Forelimb muscle (tissue), 1 donor: ENCODE data around the gene MMP15. TPM values are rescaled to one million over a fixed set of nuclear protein-coding genes. Genes with fewer than 3 reads are reported as not detected.

Experiments
- DNase-seq: peaks from one replicate; pipeline ENCODE4 v3.0.0-alpha.2; 2013; ENCODE audit warnings: low read depth
- polyA plus RNA-seq: library from polyadenylated mRNA; unstranded; fragments of 120-200 nt; gene quantifications from one replicate; pipeline ENCODE4 v1.2.1, GENCODE V29; 2013; ENCODE audit not compliant: insufficient read length

The MMP15 gene
- polyA plus RNA-seq, 1 donor = 24.4 TPM

DNA sequence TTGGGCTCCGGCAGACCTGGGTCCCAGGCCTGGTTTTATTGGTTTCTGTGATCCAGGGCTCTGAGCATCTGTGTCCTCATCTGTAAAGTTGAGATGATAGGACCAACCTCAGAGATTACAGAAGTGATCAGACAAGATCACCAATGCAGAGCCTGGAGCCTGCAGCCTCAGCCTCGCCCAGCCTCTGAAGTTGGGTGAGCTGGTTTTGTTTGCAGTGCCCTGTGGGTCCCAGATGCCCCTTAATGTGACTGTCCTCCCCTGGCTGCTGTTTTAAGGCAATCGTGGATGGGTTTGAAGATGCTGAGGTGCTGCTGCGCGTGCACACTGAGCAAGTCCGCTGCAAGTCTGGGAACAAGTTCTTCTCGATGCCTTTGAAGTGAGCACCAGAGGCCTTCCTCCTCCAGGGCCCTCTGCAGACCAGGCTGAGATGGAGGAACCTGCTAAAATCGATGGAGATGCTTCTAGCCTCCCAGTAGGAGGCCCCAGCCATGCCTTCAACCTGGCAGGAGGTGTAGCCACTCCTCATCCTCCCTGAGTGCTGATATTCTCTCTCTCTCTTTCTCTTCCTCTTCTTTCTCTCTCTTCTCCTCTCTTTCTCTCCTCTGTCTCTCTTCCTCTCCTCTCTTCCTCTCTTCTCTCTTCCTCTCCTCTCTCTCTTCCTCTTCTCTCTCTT, 5.6 kb upstream of the MMP15 start:
- no peak for DNase-seq

DNA sequence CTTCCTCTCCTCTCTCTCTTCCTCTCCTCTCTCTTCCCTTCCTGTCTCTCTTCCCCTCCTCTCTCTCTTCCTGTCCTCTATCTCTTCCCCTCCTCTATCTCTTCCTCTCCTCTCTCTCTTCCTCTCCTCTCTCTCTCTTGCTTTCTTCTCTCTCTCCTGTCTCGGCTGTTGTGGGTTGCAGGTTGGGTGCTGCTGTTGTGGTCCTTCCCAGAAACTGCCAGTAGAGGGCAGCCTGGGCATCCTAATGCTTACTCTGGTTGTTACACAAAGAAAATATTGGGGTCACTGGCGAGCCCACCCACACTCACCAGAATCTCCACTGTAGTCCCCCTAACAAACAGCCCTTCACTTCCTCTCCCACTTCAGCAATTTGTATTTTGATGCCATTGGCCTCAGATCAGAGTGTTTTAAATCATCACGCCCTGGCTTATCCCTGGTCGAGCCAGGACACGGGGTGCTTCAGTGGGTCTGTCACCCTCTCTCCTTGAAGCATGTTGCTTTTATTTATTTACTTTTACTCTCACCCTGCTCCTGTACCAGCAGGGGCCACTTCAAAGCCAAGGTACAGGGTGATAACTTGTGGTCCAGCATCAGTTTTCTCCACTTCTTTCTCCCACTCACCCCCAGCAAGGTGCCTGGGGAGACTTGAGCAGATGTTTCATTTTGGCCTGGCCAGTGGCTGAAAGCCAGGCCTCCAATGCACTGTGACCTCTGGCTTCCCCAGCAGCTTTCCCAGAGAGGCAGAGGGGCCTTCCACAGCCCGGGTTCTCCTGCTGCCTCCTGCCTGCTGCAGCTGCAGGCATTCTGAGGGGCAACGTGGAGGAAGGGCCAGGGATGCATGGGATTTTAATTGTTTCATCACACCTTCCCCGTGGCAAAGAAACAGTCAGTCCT, 4.7 kb upstream of the MMP15 start:
- no peak for DNase-seq

DNA sequence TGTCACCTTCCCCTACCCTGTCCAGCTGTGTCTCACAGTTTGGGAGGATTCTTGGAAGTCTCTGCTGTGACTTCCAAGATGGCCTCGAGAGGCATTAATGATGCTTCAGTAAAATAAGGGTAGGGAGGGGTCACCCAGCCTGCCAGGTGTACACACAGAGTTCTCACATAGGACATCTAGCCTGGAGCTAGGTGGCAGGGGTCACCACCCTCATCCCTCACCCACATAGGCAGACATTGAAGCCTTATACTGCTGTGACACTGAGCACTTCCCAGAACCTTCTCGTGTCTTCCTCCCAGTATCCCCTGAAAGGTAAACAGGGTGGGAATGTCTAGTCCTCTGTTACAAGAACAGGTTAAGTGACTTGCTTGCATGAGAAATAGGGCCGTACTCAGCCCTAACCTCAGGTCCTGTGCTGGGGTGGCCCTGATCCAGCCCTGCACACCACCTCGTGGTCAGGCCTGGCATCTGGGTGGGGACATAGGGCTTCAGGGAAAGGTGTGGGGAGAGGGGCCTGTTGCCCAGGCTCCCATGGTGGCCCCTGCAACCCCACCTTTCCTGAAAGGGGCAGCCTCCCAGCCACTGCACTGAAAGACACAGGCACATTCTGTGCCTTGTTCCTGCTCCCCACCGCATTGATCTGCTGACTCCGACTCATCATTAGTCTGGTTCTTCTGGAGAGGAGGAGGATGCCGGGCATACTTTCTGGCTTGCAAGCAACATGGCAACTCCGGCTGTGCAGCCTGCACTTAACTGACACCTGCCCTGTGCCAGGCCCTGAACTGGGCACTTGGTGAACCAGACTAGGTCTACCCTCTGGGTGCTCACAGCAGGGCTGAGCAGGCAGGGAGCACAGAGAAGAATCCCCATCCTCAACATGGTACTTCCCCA, 3.6 kb upstream of the MMP15 start:
- DNase-seq = no peak

DNA sequence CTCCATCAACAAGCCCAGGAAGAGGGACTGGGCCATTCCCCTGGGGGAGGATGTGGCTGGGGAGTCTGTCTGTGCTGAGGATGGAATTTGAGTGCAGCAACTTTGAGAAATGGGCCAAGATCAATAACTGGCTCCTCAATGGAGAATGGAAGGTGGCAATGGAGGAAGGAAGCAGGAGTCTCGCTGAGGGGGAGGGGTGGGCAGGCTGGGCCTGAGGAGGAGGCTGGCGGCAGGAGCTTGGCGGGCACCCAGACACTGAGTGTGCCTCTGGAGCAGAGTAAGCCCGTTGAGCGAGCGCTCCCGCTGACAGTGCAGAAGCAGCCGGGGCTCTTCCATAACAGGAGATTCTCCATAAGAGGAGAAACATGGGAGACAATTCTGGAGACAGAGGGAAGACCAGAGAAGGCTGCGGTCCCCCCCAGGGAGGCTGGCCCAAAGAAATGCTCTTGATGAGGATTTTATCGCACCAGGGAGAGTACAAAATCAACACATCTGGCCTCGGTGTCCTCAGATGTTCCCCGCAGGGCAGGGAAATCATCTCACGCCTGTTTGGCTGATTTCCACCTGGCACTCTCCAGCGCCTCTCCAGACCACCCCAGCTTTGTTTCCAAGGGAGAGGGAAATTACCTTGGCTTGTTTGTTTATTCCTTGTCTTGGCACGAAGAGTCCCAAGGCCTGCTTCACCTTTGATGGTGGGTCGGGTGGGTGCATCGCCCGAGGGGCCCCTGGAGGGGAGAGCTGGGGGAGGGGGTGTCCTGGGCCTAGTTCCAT, 2.8 kb upstream of the MMP15 start:
- DNase-seq = no peak

DNA sequence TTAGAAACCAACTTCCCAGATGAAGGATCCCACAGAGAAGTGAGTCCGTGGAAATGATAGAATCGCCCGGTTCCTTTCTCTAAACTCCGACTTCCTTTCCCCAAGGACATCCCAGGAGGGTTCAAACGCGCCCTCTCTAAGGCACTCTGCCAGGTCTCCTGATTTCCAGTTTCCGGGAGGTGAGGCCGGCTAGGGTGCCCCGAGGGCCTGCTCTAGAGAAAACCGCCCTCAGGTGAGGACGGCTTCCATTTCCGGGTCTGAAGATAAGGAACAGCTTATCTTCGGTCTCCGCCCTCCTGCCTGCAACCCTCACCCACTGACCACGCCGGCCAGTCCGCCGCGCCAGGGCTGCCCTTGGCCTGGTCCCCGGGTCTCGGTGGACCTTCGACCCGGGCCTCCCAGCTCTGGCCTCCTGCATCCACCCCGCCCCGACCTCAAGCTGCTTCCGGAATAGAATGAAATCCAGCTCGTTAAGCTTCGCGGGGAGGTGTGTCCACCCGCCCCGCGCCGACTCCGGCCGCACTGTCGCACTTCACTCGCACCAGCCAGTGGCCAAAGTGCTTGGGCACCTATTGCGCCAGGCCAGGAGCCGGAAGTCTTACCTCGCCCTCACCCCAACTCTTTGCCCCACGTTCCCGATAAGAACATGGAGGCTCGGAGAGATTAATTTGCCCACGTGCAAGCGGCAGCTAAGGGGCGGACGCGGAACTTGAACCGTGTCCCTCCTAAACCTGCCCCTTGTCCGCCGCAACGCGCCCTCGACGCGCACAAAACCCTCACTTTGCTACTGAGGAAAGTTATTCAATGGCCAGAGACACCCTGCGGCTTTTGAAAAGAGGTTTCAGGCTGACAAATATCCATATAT, 836 bp upstream of the MMP15 start:
- no peak for DNase-seq

DNA sequence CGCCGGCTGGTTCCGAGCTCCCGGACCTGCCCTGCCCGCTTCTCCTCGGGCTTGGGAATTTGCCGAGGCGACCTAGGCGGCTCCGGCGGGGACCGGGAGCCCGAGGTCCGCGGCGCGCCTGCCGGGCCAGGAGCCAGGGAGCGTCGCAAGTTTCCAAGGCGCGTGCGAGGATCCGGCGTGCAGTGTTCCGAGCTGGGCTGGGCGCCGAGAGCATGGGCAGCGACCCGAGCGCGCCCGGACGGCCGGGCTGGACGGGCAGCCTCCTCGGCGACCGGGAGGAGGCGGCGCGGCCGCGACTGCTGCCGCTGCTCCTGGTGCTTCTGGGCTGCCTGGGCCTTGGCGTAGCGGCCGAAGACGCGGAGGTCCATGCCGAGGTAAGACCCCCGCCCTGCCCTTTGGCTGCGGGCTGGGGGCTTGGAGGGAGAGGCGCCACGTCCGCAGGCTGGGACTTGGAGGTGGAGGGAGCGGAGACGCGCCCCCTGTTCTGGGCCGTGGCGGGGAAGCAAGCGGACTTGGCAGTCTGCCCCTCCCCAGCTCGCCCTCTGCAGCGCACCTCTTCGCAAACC, 668 bp downstream of the MMP15 start:
- DNase-seq = no peak

DNA sequence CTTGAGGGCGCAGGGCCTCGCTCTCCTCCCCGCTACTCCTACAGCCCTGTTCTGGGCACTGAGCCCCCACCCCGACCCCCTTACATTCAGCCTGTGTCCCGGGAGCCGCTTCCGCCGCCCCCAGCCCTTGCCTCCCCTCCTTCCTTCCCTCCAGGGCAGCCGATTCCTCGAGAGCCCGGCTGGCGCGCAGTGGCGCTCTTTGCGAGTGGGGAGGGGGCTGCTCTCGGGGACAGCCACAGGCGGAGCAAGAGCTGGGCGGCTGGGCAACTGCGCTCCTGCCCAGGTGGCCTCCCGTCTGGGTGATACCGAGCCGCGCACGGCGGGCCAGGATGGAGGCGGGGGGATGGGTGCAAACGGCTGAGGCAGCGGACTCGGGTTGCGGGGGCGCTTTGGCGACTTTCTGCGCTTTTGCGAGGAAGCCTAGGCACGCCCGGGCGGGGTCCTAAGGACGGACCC, 1.2 kb downstream of the MMP15 start:
- DNase-seq = no peak

DNA sequence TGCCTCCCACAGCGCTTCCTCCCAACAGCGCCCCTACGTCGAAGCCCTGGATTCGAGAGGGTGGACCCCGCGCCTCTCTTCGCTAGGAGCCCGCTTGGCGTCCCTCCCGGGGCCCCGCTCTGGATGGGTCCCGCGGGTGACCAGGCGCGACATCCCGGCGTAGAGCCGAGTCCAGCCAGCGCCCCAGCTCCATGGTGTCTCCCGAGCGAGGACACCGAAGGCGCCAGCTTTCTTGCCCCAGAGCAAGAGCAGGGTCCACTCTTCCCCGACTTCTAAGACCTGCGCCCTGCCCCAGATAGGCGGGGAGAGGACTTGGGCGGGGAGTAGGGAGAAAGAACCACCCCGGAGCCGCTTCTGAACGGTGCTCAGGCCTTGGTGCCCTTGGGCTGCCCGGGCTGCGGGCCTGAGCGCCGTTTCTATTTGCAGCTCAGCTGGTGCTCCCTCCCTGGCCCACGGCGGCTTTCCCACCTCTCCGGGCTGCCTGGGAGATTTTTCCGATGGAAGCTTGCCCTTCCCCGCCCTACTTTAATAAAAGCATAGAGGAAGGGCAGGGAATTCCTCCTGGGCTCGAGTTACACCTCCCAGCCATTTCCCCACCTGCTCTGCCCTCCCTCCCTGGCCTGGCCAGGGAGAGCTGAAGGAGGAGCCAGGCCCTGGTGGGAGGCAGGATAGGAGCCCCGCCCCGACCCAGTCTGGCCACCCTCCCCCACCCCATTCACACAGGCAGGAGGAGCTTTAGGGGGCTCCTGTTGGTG, 1.8 kb downstream of the MMP15 start:
- DNase-seq = no peak

DNA sequence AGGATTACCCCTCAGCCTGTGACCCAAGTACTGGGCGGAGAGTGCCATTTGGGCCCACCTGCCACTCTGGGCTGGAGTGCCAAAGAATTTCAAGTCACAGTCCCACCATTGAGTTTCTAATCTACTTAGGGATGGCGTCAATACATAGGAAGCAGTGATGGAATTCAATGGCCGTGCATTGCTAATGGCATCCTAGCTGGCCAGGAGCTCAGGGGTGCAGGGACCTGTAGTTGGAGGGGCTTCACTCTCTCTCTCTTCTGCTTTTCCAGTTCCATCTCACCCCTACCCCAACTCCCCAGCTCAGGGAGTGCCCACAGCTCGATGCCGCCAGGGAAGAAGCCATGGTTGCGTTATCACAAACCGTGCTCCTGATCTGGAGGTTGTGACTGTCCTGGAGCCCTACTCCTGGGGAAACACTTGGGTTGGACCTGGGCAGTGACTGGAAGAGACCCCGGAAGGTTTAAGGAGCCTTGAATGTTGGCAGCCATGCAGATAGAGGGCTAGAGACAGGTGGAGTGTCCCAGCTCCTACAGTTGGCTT, 2.4 kb downstream of the MMP15 start:
- no peak for DNase-seq

DNA sequence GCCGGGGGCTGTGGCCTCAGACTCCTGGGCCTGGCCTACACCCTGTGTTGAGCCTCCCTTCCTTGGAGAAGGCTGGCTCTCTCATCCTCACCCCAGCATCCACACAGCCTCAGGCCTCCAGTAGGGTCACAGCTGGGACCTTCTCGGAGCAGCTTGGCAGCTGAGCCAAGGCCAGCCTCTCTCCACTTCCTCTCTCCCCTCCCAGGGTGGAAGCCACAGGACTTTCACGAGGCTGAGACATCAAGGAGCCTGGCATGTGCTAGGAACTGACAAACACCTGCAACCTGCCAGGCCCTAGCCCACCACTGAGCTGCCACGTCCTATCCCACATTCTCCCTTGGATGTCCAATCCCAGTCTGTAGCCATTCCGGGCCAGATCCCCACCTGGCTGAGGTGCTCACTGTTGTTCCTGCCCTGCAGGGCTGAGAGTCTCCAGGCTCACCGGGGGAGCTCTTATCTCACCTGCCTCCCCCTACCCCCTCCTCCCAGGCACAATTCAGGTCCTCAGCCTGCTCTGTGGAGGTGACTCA, 3.1 kb downstream of the MMP15 start:
- DNase-seq = no peak

DNA sequence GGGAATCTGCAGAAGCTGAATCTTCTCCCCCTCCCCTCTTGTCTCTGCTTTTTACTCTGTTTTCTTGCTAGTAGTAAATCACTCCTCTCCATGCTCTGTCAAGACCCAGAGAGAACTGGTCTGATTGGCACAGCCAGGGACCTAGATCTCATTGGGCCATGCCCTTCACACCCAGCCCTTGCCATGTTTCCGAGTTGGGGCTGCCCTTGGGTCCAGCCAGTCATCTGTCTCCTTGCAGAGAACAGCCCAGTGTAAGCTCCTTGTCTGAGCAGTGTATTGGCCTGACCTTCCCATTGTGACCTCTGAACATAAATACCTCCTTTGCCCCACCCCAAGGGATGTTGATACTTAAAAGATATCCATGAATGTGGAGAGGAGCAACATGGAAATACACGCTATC, 3.9 kb downstream of the MMP15 start:
- no peak for DNase-seq

DNA sequence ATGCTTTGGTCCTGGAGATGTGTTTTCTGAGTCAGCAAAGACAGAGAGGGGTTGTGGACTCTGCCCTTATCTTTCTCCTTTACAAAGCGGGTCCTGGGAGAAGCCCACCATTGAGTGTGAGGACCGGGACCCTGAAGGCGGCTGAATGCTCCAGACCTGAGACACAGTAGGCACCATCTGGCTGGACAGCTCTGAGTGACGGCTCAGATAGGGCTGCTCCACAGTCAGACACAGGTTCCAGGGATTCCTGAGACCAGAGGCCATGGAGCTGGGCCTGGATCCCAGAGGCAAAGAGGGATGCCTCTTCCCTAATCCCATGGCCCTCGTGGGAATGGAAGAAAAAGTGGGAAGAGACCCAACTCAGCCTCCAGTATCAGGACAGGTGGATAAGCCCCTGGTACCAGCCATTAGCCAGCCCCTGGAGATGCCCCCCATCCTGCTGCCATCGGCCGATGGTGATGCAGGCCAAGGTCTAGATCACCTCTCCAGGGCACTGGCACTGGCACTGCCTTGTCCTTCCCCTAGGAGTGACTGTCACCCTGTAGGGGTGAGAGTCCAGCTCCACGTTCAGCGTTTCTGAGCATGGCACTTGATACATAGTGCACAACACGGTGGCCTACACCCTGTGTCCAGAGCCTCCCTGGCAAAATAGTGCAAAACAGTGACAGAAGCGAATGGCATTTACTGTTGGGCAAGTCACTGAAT, 4.7 kb downstream of the MMP15 start:
- DNase-seq = no peak

DNA sequence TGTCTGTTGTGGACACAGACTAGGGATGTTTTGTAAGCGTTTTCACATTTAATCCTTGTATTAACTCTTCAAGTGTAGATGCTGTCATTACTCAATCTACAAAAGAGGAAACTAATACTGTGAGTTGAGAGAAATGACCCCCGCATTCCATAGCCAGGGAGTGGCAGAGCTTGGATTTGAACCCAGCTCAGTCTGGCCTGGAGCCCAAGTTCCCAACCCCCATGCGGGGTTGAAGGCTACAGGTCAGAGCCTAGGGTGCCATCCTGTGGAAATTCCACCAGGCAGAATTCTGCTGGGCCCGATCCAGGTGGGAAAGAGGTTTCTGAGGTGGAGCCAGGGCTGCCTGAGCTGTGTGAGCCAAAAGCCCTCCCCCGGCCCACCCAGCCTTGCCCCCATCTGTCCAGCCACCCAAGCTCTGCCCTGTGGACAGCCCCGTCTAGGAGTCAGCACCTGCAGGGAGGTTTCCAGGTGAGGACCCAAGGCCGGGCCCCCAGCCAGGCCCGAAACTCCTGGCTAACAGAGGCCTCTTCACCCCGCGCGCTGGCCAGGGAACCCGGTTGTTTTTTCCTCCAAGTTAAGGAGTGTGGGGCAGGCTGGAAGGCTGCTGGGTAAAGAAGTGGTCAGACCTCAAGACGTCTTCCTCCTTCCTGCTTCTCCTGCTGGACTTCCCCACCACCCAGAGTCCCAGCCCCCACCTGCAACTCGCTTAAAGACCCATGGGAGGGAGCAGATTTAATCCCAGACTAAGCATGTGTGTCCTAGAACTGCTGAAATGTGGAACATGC, 5.7 kb downstream of the MMP15 start:
- DNase-seq = no peak

DNA sequence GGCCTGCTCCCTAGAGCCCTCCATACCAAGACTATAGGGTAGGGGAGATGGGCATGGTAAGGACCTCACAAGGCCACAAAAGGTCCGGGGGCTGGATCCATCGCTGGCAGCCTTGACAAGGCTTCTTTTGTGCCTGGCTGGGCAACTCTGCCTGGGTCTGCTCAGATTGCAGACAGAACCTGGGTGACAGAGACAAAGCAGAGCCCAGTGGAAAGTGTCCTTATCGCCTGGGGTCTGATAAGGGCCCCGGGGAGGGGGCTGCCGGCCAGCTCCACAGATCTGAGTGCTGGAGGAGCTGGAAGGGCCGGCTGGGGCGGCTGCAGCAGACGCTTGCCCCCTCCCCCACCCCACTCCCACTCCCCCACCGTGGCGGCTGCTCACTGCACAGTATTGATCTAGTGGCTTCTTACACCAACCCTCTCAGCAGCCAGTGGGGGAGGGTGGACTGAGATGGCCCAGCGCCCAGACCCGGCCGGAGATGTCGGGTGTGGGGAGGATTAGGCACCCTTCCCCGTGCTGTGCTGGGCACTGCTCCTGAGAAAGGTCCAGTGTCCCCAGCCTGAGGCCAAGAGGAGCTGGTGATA, 7.2 kb downstream of the MMP15 start:
- DNase-seq = no peak

DNA sequence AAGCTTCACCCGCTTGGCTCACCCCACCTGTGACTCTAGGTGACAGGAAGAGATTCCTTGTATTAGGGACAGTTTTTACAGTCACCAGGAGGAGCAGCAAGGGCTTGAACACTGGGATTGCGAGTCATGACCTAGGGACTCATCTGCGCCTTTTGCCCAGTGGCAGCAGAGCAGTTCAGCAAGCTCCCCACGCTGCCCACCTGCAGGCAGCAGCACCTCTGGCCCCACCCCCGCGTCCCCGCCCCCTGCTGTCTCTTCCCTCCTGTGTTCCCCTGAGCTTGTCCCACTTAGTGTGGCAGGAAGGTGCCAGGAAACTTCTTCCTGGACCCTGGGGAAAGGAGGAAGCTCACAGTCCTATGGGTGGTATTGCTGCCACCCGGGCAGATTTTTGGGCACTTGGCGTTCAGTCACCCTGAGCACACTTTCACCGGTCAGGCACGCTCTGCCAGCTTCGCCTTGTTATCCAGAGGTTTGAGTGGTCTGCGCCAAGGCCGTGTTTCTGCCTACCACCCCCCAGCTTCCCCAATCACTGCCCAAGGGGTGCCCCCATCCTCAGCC, 8.7 kb downstream of the MMP15 start:
- no peak for DNase-seq

DNA sequence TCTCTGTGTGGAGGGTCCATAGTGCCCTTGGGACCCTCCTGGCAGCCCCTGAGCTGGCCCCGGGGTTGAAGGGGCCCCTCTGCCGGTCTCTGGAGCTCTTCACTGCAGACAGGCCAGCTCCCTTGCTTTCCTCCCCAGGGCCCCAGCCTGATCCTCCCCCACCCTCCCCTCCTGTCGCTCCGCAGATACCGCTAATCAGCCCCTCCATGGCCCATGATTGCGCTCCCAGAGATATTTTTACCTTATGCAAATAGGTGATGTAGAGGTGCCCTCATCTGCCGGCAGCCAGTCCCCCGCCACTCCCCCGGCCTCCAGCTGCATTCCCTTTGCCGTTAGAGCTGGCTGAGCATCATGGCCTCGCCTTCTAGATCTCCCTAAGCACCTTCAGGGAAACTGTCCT, 9.2 kb downstream of the MMP15 start:
- no peak for DNase-seq
